ENCODE measurements around the gene SERPINB6. TPM values are rescaled to one million over a fixed set of nuclear protein-coding genes. Genes with fewer than 3 reads are reported as not detected.

SERPINB6 gene
- total RNA-seq, 1 donor from 2014 or later, result 61.2 TPM

- Mint-ChIP-seq H3K27ac (no peak overlapping the region), H3K9me3 (peaks cover 16% of the 10 kb centered on the region), H3K4me1 (ENCODE audit: unreplicated experiment) (no peaks in the 10 kb centered on the region), H3K4me3 (no peak overlapping the region), H3K27me3 (no peaks in the 10 kb centered on the region), H3K36me3 (peaks cover 50% of the 10 kb centered on the region)
- no peak for TF ChIP-seq CTCF (conservative IDR thresholded peaks at IDR 0.05)
- no peak for DNase-seq (ENCODE audit: extremely low spot score, unreplicated experiment)
Measured at GRCh38 chr6:3015144-3015543, 43.8 kb upstream of the SERPINB6 start.

DNA sequence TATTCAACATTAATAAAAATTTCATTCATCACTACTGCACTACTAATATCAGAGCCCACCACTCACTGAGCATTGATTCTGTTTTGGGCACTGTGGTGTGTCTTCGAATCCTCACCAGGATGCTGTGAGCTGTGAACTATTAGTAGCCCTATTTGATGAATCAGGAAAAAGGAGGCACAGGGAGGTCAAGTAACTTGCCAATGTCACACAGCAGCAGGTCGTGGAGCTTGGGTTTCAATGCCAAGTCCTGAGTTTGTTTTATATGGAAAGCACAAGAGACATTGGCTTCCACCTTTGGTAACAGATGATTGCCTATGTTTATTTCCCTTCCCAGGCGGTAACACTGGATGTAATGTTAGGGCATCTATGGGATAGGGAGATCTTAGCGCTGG, 43.3 kb upstream of the SERPINB6 start:
- Mint-ChIP-seq H3K27ac (no peak overlapping the region), H3K36me3 (peaks cover 49% of the 10 kb centered on the region), H3K27me3 (no peaks in the 10 kb centered on the region), H3K4me3 (no peak overlapping the region), H3K9me3 (peaks cover 16% of the 10 kb centered on the region), H3K4me1 (ENCODE audit: unreplicated experiment) (no peaks in the 10 kb centered on the region)
- no peak for TF ChIP-seq CTCF (conservative IDR thresholded peaks at IDR 0.05)
- no peak for DNase-seq (ENCODE audit: extremely low spot score, unreplicated experiment)

- peaks cover 48% of the 10 kb centered on the region for H3K36me3 Mint-ChIP-seq
- H3K4me3 Mint-ChIP-seq, result no peak overlapping the region
- no peak for DNase-seq (ENCODE audit: extremely low spot score, unreplicated experiment)
- no peaks in the 10 kb centered on the region for H3K27me3 Mint-ChIP-seq
- no peaks in the 10 kb centered on the region for H3K4me1 Mint-ChIP-seq (ENCODE audit: unreplicated experiment)
- no peak overlapping the region for H3K27ac Mint-ChIP-seq
- peaks cover 16% of the 10 kb centered on the region for H3K9me3 Mint-ChIP-seq
- no peak for TF ChIP-seq CTCF (conservative IDR thresholded peaks at IDR 0.05)
Measured at GRCh38 chr6:3013901-3014674, 42.7 kb upstream of the SERPINB6 start.

DNA sequence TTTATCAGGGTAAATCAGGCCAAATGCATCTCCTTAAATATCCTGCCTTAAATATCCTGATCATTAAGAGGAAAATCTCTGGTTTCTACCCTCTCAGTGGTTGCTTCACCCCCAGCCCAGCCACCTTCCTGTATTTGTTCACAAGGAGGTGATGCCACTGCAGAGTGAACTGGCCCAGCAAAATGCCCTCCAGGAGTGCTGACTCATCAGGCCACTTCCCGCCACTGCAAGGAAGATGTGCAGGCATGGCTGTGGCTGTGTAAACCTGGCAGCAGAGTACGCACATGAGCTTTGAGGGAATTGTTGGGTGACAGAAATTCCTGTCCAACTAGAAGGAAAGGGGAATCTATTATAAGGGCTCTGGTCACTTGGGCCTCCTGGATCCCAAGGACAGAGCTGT, 42.1 kb upstream of the SERPINB6 start:
- Mint-ChIP-seq H3K4me1 (ENCODE audit: unreplicated experiment) (no peaks in the 10 kb centered on the region), H3K4me3 (no peak overlapping the region), H3K9me3 (peaks cover 16% of the 10 kb centered on the region), H3K27me3 (no peaks in the 10 kb centered on the region), H3K27ac (no peak overlapping the region), H3K36me3 (peaks cover 52% of the 10 kb centered on the region)
- no peak for TF ChIP-seq CTCF (conservative IDR thresholded peaks at IDR 0.05)
- DNase-seq (ENCODE audit: extremely low spot score, unreplicated experiment), result no peak

- Mint-ChIP-seq H3K36me3 (peaks cover 61% of the 10 kb centered on the region), H3K4me3 (no peak overlapping the region), H3K4me1 (ENCODE audit: unreplicated experiment) (no peaks in the 10 kb centered on the region), H3K9me3 (peaks cover 16% of the 10 kb centered on the region), H3K27ac (no peak overlapping the region), H3K27me3 (no peaks in the 10 kb centered on the region)
- no peak for TF ChIP-seq CTCF (conservative IDR thresholded peaks at IDR 0.05)
- DNase-seq (ENCODE audit: extremely low spot score, unreplicated experiment), result no peak
Measured at GRCh38 chr6:3011592-3011991, 40.2 kb upstream of the SERPINB6 start.

Data from type B pancreatic cell (in vitro differentiated cells).